ENCODE measurements around the gene CTRL.
A peak's percentile ranks its signal among the peaks of the same experiment; 100 is the strongest.

Gene CTRL

GRCh38 chr16:67959536-67960329 is 28.1 kb upstream of the CTRL start:
- TF ChIP-seq CTCF (IDR thresholded peaks at IDR 0.05; ENCODE audit: low read depth, low read length), result no peak

DNA sequence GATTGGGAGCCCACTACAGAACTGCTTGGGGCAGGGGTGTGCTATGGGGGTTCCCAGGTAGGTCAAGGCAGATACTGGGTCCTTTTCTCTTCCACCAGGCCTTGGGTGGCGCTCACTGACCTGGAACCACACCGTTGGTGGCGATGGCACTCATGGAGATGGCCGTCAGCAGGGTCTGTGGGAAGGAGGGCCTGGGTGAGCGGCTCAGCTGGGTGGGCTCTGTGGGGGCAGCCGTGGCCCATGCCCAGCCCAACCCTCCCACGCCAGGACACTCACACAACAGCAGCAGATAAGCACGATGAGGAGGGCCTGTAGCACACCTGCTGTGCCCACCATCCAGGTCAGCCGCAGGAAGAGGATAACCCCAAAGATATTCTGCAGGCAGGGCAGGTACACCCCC is 26.0 kb upstream of the CTRL start:
- TF ChIP-seq CTCF (IDR thresholded peaks at IDR 0.05; ENCODE audit: low read depth, low read length), result no peak
- H3K4me3 ChIP-seq (ENCODE audit: low read depth, low read length), result no peak overlapping the region

More at GRCh38 chr16:67959536-67960329, 28.1 kb upstream of the CTRL start:
- peak overlapping the region; percentile 5; the same call in 1 of the 2 replicates for H3K4me3 ChIP-seq (ENCODE audit: low read depth, low read length)

DNA sequence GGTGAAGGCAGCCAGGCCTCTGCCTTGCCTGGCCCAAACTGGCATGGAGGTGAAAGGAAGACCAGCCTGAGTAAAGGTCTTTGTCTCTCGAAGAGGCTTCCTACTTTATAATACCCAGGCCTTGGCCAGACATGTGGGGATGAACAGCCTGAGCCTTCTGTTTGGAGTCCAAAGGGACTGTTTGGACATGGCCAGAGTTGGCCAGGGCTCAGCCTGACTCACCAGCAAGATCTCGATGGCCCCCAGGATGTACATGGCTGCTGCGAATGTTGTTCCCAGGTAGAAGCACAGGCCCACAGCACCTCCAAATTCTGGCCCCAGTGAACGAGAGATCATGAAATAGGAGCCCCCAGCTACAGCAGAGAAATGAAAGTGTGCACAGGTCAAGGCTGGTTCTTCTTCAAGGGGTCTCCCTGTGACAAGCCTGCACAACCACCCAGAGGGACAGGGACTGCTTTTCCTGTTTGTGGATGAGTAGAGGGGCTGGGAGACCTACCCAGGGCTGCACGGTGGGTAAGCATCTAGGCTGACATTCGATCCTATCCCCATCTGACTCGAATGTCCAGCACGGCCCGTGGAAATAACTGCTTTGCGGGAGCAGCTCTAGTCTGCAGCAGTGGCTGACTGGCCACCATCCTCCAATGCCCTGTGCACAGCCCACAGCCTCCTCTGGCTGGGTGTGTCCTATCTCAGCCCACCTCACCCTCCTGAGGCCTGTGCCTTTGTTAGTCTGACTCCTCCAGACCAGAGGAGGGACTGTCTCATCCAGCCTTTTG is 22.9 kb upstream of the CTRL start:
- H3K4me3 ChIP-seq (ENCODE audit: low read depth, low read length), result no peak overlapping the region
- TF ChIP-seq CTCF (IDR thresholded peaks at IDR 0.05; ENCODE audit: low read depth, low read length), result no peak

- no peak for TF ChIP-seq CTCF (IDR thresholded peaks at IDR 0.05; ENCODE audit: low read depth, low read length)
- no peak overlapping the region for H3K4me3 ChIP-seq (ENCODE audit: low read depth, low read length)
These were observed 22.1 kb upstream of the CTRL start for GRCh38 chr16:67953641-67954375.

DNA sequence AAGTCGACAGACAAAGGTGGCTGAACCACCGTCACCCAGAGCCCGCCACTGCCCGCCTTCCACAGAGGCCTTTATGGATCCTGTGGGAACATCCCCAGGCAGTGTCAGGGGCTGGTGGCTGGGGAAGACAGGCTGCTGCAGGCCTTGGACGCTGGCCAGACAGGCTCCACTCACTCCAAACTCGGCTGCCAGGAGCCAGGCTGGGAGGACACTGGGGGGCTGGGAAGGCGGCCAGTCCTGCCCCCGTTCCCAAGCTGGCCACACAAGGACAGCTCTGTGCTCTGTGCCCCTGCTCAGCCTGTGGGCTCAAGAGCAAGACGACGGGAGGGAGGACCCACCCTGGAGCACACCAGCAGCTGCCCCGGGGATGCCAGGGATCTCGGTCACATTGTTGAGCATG is 19.8 kb upstream of the CTRL start:
- no peak overlapping the region for H3K4me3 ChIP-seq (ENCODE audit: low read depth, low read length)
- TF ChIP-seq CTCF (IDR thresholded peaks at IDR 0.05; ENCODE audit: low read depth, low read length), result no peak

- H3K4me3 ChIP-seq (ENCODE audit: low read depth, low read length), result no peak overlapping the region
- no peak for TF ChIP-seq CTCF (IDR thresholded peaks at IDR 0.05; ENCODE audit: low read depth, low read length)
These were observed 18.7 kb upstream of the CTRL start for GRCh38 chr16:67950335-67950843.
